ENCODE data around the gene UBXN7.
A peak's percentile ranks its signal among the peaks of the same experiment; 100 is the strongest.
"Not testable (repeated sequence)": the region's sequence is repeated elsewhere in the genome, so short reads cannot be mapped to it uniquely, and the experiment has no call there.

Gene UBXN7

DNA sequence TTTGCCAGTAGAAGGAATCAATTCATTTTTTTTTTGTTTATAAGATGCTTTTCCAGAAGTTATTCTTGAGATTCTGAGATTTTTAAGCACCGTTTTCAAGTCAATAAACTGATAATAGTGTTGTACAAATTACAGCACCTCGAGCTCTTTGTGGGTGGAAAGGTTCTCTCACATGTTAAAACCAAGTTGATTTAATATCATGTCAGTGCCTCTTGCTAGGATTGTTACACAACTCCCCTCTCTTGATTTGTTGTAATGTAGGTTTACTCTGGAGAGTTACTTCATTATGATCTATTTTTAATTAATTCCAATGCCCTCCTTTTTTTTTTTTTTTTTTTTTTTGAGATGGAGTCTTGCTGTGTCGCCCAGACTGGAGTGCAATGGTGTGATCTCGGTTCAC is 25.8 kb upstream of the UBXN7 start:
- TF ChIP-seq, protein P1, sequence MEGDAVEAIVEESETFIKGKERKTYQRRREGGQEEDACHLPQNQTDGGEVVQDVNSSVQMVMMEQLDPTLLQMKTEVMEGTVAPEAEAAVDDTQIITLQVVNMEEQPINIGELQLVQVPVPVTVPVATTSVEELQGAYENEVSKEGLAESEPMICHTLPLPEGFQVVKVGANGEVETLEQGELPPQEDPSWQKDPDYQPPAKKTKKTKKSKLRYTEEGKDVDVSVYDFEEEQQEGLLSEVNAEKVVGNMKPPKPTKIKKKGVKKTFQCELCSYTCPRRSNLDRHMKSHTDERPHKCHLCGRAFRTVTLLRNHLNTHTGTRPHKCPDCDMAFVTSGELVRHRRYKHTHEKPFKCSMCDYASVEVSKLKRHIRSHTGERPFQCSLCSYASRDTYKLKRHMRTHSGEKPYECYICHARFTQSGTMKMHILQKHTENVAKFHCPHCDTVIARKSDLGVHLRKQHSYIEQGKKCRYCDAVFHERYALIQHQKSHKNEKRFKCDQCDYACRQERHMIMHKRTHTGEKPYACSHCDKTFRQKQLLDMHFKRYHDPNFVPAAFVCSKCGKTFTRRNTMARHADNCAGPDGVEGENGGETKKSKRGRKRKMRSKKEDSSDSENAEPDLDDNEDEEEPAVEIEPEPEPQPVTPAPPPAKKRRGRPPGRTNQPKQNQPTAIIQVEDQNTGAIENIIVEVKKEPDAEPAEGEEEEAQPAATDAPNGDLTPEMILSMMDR (IDR thresholded peaks at IDR 0.05; ENCODE audit: extremely low read depth, missing control alignments): no peak
- DNase-seq (ENCODE audit: low spot score): no peak

DNA sequence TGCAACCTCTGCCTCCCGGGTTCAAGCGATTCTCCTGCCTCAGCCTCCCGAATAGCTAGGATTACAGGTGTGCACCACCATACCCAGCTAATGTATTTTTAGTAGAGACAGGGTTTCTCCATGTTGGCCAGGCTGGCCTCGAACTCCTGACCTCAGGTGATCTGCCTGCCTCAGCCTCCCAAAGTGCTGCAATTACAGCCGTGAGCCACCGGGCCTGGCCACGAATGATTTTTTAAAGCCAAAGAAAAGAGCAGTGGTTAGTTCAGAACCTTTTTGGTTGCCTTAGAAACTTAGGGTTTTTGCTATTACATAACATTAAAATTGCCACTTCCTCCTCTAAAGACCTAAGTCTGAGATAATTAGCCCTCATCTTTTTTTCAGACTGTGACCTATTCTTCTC is 25.2 kb upstream of the UBXN7 start:
- DNase-seq (ENCODE audit: low spot score): peak; percentile 40

DNA sequence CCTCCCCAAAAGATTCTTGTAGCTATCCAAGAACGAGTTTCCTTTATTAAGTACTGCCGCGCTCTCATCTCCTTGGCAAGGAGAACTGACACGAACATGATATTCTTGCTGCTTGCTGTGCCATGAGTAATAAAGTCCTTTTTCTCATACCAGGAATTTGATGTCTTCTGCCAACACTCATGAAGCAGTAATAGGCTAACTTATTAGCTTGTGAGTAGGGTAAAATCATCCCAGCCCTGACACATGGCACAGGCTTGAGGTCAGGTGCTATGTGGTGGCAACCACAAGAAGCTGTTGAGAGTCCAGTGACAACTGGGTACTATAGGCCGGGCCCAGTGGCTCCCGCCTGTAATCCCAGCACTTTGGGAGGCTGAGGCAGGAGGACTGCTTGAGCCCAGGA is 22.7 kb upstream of the UBXN7 start:
- TF ChIP-seq, protein P1 (IDR thresholded peaks at IDR 0.05; ENCODE audit: extremely low read depth, missing control alignments): no peak
- no peak for DNase-seq (ENCODE audit: low spot score)

DNA sequence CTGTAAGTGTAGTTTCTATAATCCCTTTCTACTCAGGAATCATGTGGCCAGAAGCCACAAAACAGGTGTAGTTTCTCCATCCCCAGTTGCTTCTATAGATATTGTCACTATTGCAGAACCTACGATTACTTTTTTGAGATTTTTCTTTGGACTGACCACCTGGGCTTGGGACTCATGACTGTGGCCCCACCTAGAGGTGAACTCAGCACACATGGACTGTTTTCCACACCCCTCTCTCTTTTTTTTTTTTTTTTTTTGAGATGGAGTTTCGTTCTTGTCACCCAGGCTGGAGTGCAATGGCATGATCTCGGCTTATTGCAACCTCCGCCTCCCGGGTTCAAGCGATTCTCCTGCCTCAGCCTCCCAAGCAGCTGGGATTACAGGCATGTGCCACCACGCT is 13.2 kb upstream of the UBXN7 start:
- not testable (repeated sequence) for DNase-seq (ENCODE audit: low spot score)

DNA sequence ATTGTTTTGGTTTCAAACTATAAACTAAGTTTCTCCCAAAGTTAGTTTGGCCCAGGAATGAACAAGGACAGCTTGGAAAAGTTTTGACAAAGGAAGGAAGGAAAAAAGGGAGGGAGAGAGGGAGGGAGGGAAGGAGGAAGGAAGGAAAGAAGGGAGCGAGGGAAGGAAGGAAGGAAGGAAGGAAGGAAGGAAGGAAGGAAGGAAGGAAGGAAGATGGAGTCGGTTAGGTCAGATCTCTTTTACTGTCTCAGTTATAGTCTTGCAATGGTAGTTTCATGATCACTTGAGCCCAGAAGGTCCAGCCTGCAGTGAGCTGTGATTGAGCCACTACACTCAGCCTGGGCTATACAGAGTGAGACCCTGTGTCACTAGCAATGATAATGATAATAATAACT is 12.3 kb upstream of the UBXN7 start:
- no peak for DNase-seq (ENCODE audit: low spot score)
- TF ChIP-seq, protein P1 (IDR thresholded peaks at IDR 0.05; ENCODE audit: extremely low read depth, missing control alignments): no peak

DNA sequence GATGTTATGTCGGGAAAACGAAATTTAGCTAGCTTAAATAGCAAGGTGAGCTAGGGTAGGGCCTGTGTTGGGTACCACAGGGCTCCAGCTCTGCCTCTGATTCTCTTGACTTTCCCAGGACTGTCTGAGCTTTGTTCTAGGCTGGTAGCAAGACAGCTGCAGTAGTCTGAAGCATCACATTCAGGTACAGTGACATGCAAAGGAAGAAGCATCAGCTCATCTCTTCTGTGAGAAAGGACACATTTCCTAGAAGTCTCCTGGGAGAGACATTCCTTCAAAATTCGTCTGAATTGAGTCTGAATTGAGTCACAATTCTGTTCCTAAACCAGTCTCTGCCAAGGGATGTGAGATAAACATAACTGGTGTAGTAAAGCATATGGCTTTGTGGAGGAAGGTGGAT is 8.5 kb upstream of the UBXN7 start:
- TF ChIP-seq, protein P1 (IDR thresholded peaks at IDR 0.05; ENCODE audit: extremely low read depth, missing control alignments): no peak
- DNase-seq (ENCODE audit: low spot score): no peak

DNA sequence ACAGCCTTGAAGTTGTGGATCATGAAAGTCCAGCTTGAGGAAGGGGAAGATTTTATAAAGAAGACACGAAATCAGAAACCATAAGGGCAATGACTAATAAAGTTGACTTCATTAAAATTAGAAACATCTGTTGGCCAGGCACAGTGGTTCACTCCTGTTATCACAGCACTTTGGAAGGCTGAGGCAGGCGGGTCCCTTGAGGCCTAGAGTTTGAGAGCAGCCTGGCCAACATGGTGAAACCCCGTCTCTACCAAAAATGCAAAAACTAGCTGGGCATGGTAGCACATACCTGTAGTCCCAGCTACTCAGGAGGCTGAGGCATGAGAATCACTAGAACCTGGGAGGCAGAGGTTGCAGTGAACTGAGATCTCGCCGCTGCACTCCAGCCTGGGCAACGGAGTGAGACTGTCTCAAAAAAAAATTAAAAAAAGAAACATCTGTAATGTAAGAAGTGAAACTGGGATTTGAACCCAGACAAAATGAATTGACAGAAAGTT is 7.9 kb upstream of the UBXN7 start:
- no peak for DNase-seq (ENCODE audit: low spot score)
- TF ChIP-seq, protein P1 (IDR thresholded peaks at IDR 0.05; ENCODE audit: extremely low read depth, missing control alignments): no peak

DNA sequence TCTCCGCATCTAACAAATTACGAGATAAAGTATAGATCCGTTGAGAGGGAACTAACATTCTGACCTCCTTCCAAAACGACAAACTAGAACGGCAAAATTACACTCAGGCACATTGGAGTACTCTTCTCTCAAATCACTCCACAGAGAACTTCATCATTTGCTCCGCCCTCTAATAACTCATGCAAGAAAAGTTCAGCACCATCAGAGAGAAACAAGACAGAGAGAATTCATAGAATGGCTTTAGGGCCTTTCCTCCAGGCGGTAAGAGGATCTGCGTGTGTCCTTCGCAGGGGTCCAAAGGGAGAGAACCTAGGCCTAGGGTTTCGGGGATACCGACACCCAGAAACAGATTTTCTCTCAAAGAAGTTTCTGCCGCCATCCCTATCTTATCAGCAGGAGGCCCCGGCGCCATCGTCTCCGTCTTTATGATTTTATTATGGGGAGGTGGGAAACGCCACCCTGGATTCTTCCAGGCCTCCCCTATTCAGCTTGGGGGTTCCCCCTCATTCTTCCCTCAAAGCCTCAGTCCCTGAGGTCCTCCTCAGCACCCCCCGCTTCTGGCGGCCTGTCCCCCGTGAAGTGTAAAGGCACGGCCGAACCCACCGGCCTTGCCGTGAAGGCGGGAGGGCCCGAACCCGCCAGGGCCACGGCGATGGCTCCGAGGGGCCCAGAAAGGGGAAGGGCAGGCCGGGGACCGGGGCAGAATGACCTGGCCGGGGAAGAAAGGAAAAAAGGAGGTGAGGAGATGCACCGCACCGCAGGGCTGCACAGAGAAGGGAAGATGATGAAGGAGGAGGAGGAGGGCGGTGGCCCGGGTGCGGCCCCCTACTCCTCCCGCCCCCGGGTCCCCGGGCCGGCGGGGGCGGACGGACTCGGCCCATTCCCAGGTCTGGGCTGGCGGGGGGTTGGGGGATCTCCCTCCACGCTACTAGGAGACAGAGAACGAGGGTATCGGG is 768 bp downstream of the UBXN7 start:
- TF ChIP-seq, protein P1 (IDR thresholded peaks at IDR 0.05; ENCODE audit: extremely low read depth, missing control alignments): no peak
- DNase-seq (ENCODE audit: low spot score): peak; percentile 67

Measured in GM20000 (cell line).